H1 (cell line): ENCODE measurements around the gene FRY. TPM values are rescaled to one million over a fixed set of nuclear protein-coding genes. Genes with fewer than 3 reads are reported as not detected.
A peak's percentile ranks its signal among the peaks of the same experiment; 100 is the strongest.

Experiments used
- ASH2L ChIP-seq: fragments of 200-600, 300-600 bp; sonication (generic); IDR thresholded peaks from one replicate; pipeline ENCODE4 v1.7.1; 2017; ENCODE audit warnings: low read length
- ATF2 ChIP-seq: IDR thresholded peaks from 2 replicates; pipeline ENCODE4 v1.6.1; 2012; ENCODE audit warnings: low read length, inconsistent platforms
- BACH1 ChIP-seq: IDR thresholded peaks from 2 replicates; pipeline ENCODE4 v1.6.1; 2012; ENCODE audit warnings: low read length, improper control_type of control experiment
- BRCA1 ChIP-seq: IDR thresholded peaks from 2 replicates; pipeline ENCODE4 v1.6.1; 2012; ENCODE audit warnings: low read depth, low read length, improper control_type of control experiment
- CBX5 ChIP-seq: fragments of 300-800, 300-1000 bp; sonication (generic); IDR thresholded peaks from 2 replicates; pipeline ENCODE4 v1.7.1; 2016; ENCODE audit warnings: antibody characterized with exemption, low read length, low read depth
- CBX8 ChIP-seq: fragments of 300-800, 300-1000 bp; sonication (generic); IDR thresholded peaks from 2 replicates; pipeline ENCODE4 v1.7.1; 2016; ENCODE audit warnings: low read depth, low read length, borderline replicate concordance
- CHD2 ChIP-seq: IDR thresholded peaks from 2 replicates; pipeline ENCODE4 v1.6.1; 2012; ENCODE audit warnings: low read length, improper control_type of control experiment
- E2F6 ChIP-seq: IDR thresholded peaks from 2 replicates; pipeline ENCODE4 v1.6.1; 2012; ENCODE audit warnings: inconsistent platforms
- EP300 ChIP-seq, 2 experiments: IDR thresholded peaks; 1 replicate in 1 of 2; 2 replicates in 1 of 2; pipeline ENCODE4 v1.6.1; 2011 to 2012; ENCODE audit warnings: low read depth in 2 of 2, low read length in 2 of 2, mild to moderate bottlenecking in 2 of 2, borderline replicate concordance in 1 of 2, inconsistent platforms in 1 of 2, moderate library complexity in 1 of 2
- KDM1A ChIP-seq: fragments of 200-600, 300-600 bp; sonication (generic); IDR thresholded peaks from 2 replicates; pipeline ENCODE4 v1.7.1; 2016; ENCODE audit warnings: mild to moderate bottlenecking, low read length, borderline replicate concordance
- MAX ChIP-seq: IDR thresholded peaks from 2 replicates; pipeline ENCODE4 v1.6.1; 2012; ENCODE audit warnings: inconsistent platforms
- NRF1 ChIP-seq: IDR thresholded peaks from 2 replicates; pipeline ENCODE4 v1.6.1; 2011; ENCODE audit warnings: mild to moderate bottlenecking, low read depth, low read length, improper control_type of control experiment
- PHF8 ChIP-seq: fragments of 200-600 bp; sonication (generic); conservative IDR thresholded peaks from 2 replicates; pipeline ENCODE4 v1.7.1; 2012; ENCODE audit warnings: low read depth, mild to moderate bottlenecking, inconsistent platforms, low read length, moderate library complexity
- POLR2A ChIP-seq, 2 experiments: IDR thresholded peaks; 1 replicate in 1 of 2; 2 replicates in 1 of 2; pipeline ENCODE4 v1.6.1; 2011; ENCODE audit warnings: low read depth in 2 of 2, low read length in 2 of 2, mild to moderate bottlenecking in 2 of 2; ENCODE audit errors: control extremely low read depth in 1 of 2
- SIN3A ChIP-seq, 2 experiments: IDR thresholded peaks in 1 of 2; conservative IDR thresholded peaks in 1 of 2; 2 replicates each; pipeline ENCODE4 v1.6.1; 2011 to 2012; ENCODE audit warnings: low read length in 2 of 2, improper control_type of control experiment in 1 of 2, low read depth in 1 of 2, mild to moderate bottlenecking in 1 of 2
- SIX5 ChIP-seq: IDR thresholded peaks from 2 replicates; pipeline ENCODE4 v1.6.1; 2011; ENCODE audit warnings: mild to moderate bottlenecking, low read depth, low read length
- SP2 ChIP-seq: IDR thresholded peaks from 2 replicates; pipeline ENCODE4 v1.6.1; 2012; ENCODE audit warnings: mild to moderate bottlenecking, low read length, inconsistent platforms
- SRF ChIP-seq: IDR thresholded peaks from 2 replicates; pipeline ENCODE4 v1.6.1; 2011; ENCODE audit warnings: mild to moderate bottlenecking, low read depth, low read length, moderate library complexity
- SUZ12 ChIP-seq: fragments of 200-600 bp; sonication (generic); IDR thresholded peaks from 2 replicates; pipeline ENCODE4 v1.6.1; 2012; ENCODE audit warnings: mild to moderate bottlenecking, inconsistent platforms, low read length, moderate library complexity, mixed read lengths
- TEAD4 ChIP-seq: IDR thresholded peaks from 2 replicates; pipeline ENCODE4 v1.6.1; 2012; ENCODE audit warnings: low read depth, low read length, inconsistent platforms, mixed read lengths
- YY1 ChIP-seq: IDR thresholded peaks from 2 replicates; pipeline ENCODE4 v1.6.1; 2011; ENCODE audit warnings: low read depth, mild to moderate bottlenecking, low read length
- ZNF274 ChIP-seq: IDR thresholded peaks from 2 replicates; pipeline ENCODE4 v1.7.0; 2012; ENCODE audit warnings: low read length, borderline replicate concordance; ENCODE audit errors: extremely low read depth
- polyA plus RNA-seq, 7 experiments: library from polyadenylated mRNA; depleted of rRNA in 3 of 7; stranded (reverse) in 5 of 7; unstranded in 2 of 7; fragments of >200 nt in 5 of 7; fragments of 200-250 nt in 2 of 7; gene quantifications; 1 replicate in 5 of 7; 2 replicates in 1 of 7; 4 replicates in 1 of 7; pipeline versions ENCODE4 v1.2.1 to v1.2.3, GENCODE V29; 2011 to 2013; ENCODE audit warnings: missing spikeins in 2 of 7, mixed read lengths in 2 of 7
- total RNA-seq: library from RNA; stranded (reverse); fragmentation: NEBNext Ultra II Directional; extraction: Animal tissue kit (Norgen Biotek cat#: 25700); gene quantifications from 2 replicates; pipeline ENCODE4 v1.2.1, GENCODE V29; 2021

Gene FRY
- total and polyA plus RNA-seq, 2 of the 8 experiments (the other 6 are each of a cell fraction or from before 2014, with no cell fraction given): 4.3 to 9.2 TPM

- TF ChIP-seq SIN3A (conservative IDR thresholded peaks at IDR 0.05 in 1 of 2, IDR thresholded peaks at IDR 0.05 in 1 of 2; ENCODE audit: low read depth in 1 of 2, low read length in 2 of 2): peak; percentile 14 to 79; a peak in 2 of 4 replicates
- no peak for TF ChIP-seq ZNF274
- no peak for TF ChIP-seq SUZ12
- 0 out of 2 replicates have a peak, but pooled peaks have one; percentile 33 for TF ChIP-seq KDM1A
- no peak for TF ChIP-seq SP2
- peak; percentile 97 for TF ChIP-seq ASH2L
- no peak for TF ChIP-seq BRCA1
- no peak; the same call in 1 of the 2 replicates for TF ChIP-seq YY1
- no peak for TF ChIP-seq ATF2
- TF ChIP-seq CBX5: no peak
- TF ChIP-seq SIX5: no peak
- TF ChIP-seq EP300 (IDR thresholded peaks at IDR 0.05; ENCODE audit: borderline replicate concordance in 1 of 2, low read depth in 2 of 2, low read length in 2 of 2): no peak
- 0 out of 2 replicates have a peak, but pooled peaks have one; percentile 46 for TF ChIP-seq TEAD4
- TF ChIP-seq NRF1: no peak; the same call in 1 of the 2 replicates
- TF ChIP-seq PHF8: peak; percentile 47; the same call in 1 of the 2 replicates
- TF ChIP-seq POLR2A (IDR thresholded peaks at IDR 0.05; ENCODE audit: control extremely low read depth in 1 of 2, low read depth in 2 of 2, low read length in 2 of 2): peak in 1 of 2 experiments; percentile 49; a peak in 2 of 3 replicates
- no peak for TF ChIP-seq CBX8
- TF ChIP-seq E2F6: no peak
- TF ChIP-seq BACH1: no peak
- no peak for TF ChIP-seq SRF
- TF ChIP-seq MAX: 0 out of 2 replicates have a peak, but pooled peaks have one; percentile 7
- TF ChIP-seq CHD2: no peak
These were observed at the start of gene FRY (continued) for GRCh38 chr13:32031025-32031814.
